ENCODE results near the gene KRTAP2-2.

Gene KRTAP2-2

GRCh38 chr17:41020336-41020735 is 34.7 kb downstream of the KRTAP2-2 start:
- no peak for DNase-seq

- no peak for DNase-seq
Measured at GRCh38 chr17:41019415-41019814, 35.6 kb downstream of the KRTAP2-2 start.

- DNase-seq = no peak
Measured at GRCh38 chr17:41018541-41018940, 36.5 kb downstream of the KRTAP2-2 start.

GRCh38 chr17:41016578-41017215 is 38.3 kb downstream of the KRTAP2-2 start:
- no peak for DNase-seq

- no peak for DNase-seq
Measured at GRCh38 chr17:41015454-41015853, 39.6 kb downstream of the KRTAP2-2 start.

- DNase-seq = no peak
Measured at GRCh38 chr17:41013606-41014005, 41.4 kb downstream of the KRTAP2-2 start.

GRCh38 chr17:41013181-41013580 is 41.8 kb downstream of the KRTAP2-2 start:
- no peak for DNase-seq

- no peak for DNase-seq
Measured at GRCh38 chr17:41012326-41013120, 42.5 kb downstream of the KRTAP2-2 start.

GRCh38 chr17:41010441-41010840 is 44.6 kb downstream of the KRTAP2-2 start:
- DNase-seq = no peak

GRCh38 chr17:41009936-41010335 is 45.1 kb downstream of the KRTAP2-2 start:
- DNase-seq = no peak

- no peak for DNase-seq
Measured at GRCh38 chr17:41009301-41009760, 45.7 kb downstream of the KRTAP2-2 start.

- no peak for DNase-seq
Measured at GRCh38 chr17:41008811-41009210, 46.2 kb downstream of the KRTAP2-2 start, which contains the start of gene KRTAP3-1. KRTAP3-1 (minus strand) TSS chr17:41009128; CDS start chr17:41009074, 54 bp downstream.
